ENCODE data around the gene MATN4.
"Not testable (repeated sequence)": the region's sequence is repeated elsewhere in the genome, so short reads cannot be mapped to it uniquely, and the experiment has no call there.

The MATN4 gene

GRCh38 chr20:45308117-45308778, at the start of gene MATN4:
Gene MATN4, minus strand, starts transcription at chr20:45308299. Its CDS starts 2,717 bp downstream, at chr20:45305582.
- no peak within 1 kb of the TSS for H3K4me3 ChIP-seq (ENCODE audit: low read length)
- no peak for DNase-seq (ENCODE audit: low read depth)
- TF ChIP-seq CTCF (conservative IDR thresholded peaks at IDR 0.05; ENCODE audit: low read depth, low read length), result peak; percentile 10

DNA sequence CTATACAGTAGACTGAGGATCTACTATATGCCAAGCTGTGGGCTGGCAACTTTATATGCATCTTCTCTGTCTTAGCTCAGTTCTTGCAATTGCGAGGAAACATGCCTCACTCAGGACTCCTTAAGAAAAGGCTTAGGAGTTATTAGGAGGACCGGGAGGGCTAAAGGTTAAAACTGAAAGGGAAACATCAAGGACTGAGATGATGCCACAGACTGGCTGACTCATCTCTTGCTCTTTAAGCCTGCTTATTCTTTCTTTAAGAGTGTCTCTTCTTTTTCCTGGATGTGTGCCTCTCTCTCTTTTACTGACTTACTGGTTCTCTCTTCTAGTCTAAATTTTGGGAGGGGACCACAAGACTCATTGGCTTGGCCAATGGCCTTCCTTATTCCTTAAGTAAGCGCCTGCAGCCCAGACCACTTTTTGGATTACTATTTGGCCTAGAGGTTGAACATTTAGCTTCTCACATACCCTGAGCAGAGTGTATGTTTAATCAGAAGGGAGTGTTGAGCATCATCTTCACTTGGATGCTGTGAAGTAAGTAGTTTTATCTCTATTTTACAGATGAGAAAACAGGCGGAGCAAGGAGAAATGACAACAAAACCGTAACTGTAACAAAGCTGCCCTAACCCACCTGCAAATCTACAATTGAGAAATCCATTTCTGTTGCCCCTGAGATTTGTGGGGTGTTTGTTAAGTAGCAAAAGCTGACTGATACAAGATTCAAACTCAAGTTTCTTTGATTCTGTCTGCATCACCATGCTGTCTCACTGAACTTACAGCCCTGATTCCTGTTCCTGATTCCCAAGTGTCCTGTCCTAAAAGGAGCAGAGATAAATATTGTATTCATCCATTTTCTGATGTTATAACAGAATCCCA, 47.3 kb upstream of the MATN4 start:
- TF ChIP-seq CTCF (conservative IDR thresholded peaks at IDR 0.05; ENCODE audit: low read depth, low read length), result no peak
- DNase-seq (ENCODE audit: low read depth), result no peak
- no peak overlapping the region for H3K4me3 ChIP-seq (ENCODE audit: low read length)

GRCh38 chr20:45354423-45355208, 46.5 kb upstream of the MATN4 start:
- no peak overlapping the region for H3K4me3 ChIP-seq (ENCODE audit: low read length)
- no peak for TF ChIP-seq CTCF (conservative IDR thresholded peaks at IDR 0.05; ENCODE audit: low read depth, low read length)
- no peak for DNase-seq (ENCODE audit: low read depth)

DNA sequence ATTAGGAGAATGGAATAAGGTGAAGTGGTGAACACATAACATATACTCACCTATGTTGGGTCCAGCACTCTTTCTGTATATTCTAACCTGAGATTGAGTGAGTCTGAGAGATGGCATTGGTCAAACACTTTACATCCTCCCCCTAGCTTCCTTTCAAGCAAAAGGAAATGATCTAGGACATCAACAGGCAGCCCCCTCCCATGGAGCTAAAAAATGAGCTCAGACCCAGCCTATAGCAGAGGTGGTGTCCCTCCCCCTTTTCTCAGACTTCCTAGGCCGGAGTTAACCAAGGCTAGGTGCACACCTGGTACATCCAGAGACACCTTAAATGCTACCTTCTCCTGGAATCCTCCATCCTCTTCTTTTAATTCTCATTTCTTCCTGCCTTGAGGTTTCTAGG, 45.6 kb upstream of the MATN4 start:
- no peak for TF ChIP-seq CTCF (conservative IDR thresholded peaks at IDR 0.05; ENCODE audit: low read depth, low read length)
- H3K4me3 ChIP-seq (ENCODE audit: low read length), result no peak overlapping the region
- DNase-seq (ENCODE audit: low read depth), result no peak

DNA sequence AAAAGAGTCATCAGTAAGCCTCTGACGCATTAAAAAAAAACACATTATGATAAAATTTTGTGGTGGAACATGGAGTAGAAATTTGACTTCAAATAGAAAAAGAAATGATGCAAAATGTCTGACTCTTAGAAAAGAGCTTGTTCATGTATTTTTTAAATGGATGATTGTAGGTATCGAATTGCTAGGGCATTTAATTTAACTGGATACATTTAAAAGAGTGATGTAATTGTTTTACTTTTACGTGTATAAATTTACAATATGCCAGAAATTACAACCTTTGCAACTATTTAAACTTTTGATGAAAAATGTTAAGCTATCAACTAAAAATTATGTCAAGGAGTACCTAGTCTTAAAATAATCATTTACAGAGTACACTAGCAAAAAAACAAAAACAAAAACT, 44.6 kb upstream of the MATN4 start:
- DNase-seq (ENCODE audit: low read depth), result no peak
- TF ChIP-seq CTCF (conservative IDR thresholded peaks at IDR 0.05; ENCODE audit: low read depth, low read length), result no peak

DNA sequence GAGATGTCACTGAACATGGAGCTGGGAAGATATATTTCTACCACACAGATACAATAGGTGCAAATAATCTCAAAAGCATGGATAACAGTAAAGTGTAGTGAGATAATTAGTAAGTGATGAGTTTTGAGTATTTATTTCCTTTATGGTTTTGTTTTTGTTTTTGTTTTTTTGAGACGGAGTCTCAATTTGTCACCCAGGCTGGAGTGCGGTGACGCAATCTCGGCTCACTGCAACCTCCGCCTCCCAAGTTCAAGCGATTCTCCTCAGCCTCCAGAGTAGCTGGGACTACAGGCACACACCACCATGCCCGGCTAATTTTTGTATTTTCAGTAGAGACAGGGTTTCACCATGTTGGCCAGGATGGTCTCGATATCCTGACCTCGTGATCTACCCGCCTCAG, 42.7 kb upstream of the MATN4 start:
- not testable (repeated sequence) for DNase-seq (ENCODE audit: low read depth); H3K4me3 ChIP-seq (ENCODE audit: low read length)

More for the DNA sequence above, 44.6 kb upstream of the MATN4 start:
- no peak overlapping the region for H3K4me3 ChIP-seq (ENCODE audit: low read length)

DNA sequence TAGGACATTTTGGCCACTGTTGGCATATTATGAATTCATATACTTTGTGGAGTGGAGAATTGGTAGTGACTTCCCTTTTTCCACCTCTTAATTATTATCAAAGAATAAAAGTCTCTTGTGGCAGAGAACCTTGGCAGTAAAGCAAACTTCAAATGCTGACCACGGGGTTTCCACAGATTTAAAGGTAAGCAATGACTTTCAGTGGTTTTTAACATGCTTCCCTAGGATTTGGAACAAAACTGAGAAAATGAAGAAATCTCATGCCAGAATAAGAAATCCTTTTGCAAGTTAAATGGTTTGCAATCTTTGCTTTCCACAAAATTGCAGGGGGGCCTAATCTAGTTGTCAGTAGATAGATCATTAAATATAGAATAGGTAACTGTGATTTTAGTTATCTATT, 42.1 kb upstream of the MATN4 start:
- TF ChIP-seq CTCF (conservative IDR thresholded peaks at IDR 0.05; ENCODE audit: low read depth, low read length), result no peak
- no peak overlapping the region for H3K4me3 ChIP-seq (ENCODE audit: low read length)
- DNase-seq (ENCODE audit: low read depth), result no peak

Data from retinal pigment epithelial cell (primary cell).